Activated CD8-positive, alpha-beta T cell treated with anti-CD3 and anti-CD28 coated beads, Interleukin-2, amount 10 ng/mL, durations not matched to agents 7 days and 5 days (primary cell): ENCODE results near the gene SARDH. TPM values are rescaled to one million over a fixed set of nuclear protein-coding genes. Genes with fewer than 3 reads are reported as not detected.
"Not testable (repeated sequence)": the region's sequence is repeated elsewhere in the genome, so short reads cannot be mapped to it uniquely, and the experiment has no call there.

ENCODE experiments used
- ATAC-seq: fragments of 150-1000 bp; cut with Tn5 transposase; one replicate; pipeline ENCODE4 v1.10.0; 2021; ENCODE audit warnings: moderate library complexity
- CTCF ChIA-PET: fragments of 350-600 bp; sonication (Branson Sonifier 250); formaldehyde crosslinking; loops from one replicate; lab custom pipeline; 2021; ENCODE audit warnings: antibody characterized with exemption; lab: Charles Lee
- POLR2A ChIA-PET: fragments of 350-600 bp; sonication (Branson Sonifier 250); formaldehyde crosslinking; loops from one replicate; lab custom pipeline; 2021; ENCODE audit warnings: antibody characterized with exemption; lab: Charles Lee
- DNase-seq: peaks from one replicate; pipeline ENCODE4 v3.0.0-alpha.2; 2020
- H3K27ac Mint-ChIP-seq: one replicate; pipeline ENCODE4 v1.8.0; 2021; ENCODE audit warnings: mild to moderate bottlenecking, mixed read lengths
- H3K27me3 Mint-ChIP-seq: one replicate; pipeline ENCODE4 v1.8.0; 2021; ENCODE audit warnings: low read depth, mixed read lengths
- H3K36me3 Mint-ChIP-seq: one replicate; pipeline ENCODE4 v1.8.0; 2021; ENCODE audit warnings: low read depth, mixed read lengths
- H3K4me1 Mint-ChIP-seq: one replicate; pipeline ENCODE4 v1.8.0; 2021; ENCODE audit warnings: low read depth, mixed read lengths
- H3K4me3 Mint-ChIP-seq: one replicate; pipeline ENCODE4 v1.8.0; 2021; ENCODE audit warnings: mild to moderate bottlenecking, mixed read lengths
- H3K9me3 Mint-ChIP-seq: one replicate; pipeline ENCODE4 v1.8.0; 2022; ENCODE audit warnings: mixed read lengths; ENCODE audit not compliant: insufficient read depth
- total RNA-seq, 2 experiments: library from RNA; stranded (reverse); gene quantifications; one replicate each; pipeline ENCODE4 v1.2.3, GENCODE V29; 2021

SARDH gene
- total RNA-seq, 2 experiments from 2014 or later, result 3.0 to 3.4 TPM

GRCh38 chr9:133632806-133633680 is 105.1 kb downstream of the SARDH start:
- Mint-ChIP-seq H3K27ac (no peak overlapping the region), H3K9me3 (no peaks in the 10 kb centered on the region), H3K4me1 (no peaks in the 10 kb centered on the region), H3K4me3 (no peak overlapping the region), H3K27me3 (no peaks in the 10 kb centered on the region), H3K36me3 (no peaks in the 10 kb centered on the region)
- DNase-seq, result no peak
- ChIA-PET CTCF (interaction anchor here (1.5 kb wide), 1 partner anchor 94 kb away, joined by 4 read pairs; no protein-coding TSS in a partner anchor), POLR2A (no interaction called here)
- no peak for ATAC-seq

- Mint-ChIP-seq H3K4me1 (no peaks in the 10 kb centered on the region), H3K27ac (no peak overlapping the region), H3K4me3 (no peak overlapping the region), H3K9me3 (peaks cover 3% of the 10 kb centered on the region), H3K27me3 (peaks cover 1% of the 10 kb centered on the region), H3K36me3 (peaks cover 1% of the 10 kb centered on the region)
- POLR2A ChIA-PET, result no interaction called here
- CTCF ChIA-PET, result no interaction called here
- DNase-seq, result no peak
- no peak for ATAC-seq
Measured at GRCh38 chr9:133631111-133631510, 107.0 kb downstream of the SARDH start.

GRCh38 chr9:133629221-133630110 is 108.7 kb downstream of the SARDH start:
- Mint-ChIP-seq H3K4me3 (no peak overlapping the region), H3K4me1 (no peaks in the 10 kb centered on the region), H3K9me3 (peaks cover 9% of the 10 kb centered on the region), H3K27me3 (peaks cover 1% of the 10 kb centered on the region), H3K36me3 (peaks cover 3% of the 10 kb centered on the region), H3K27ac (no peak overlapping the region)
- DNase-seq, result no peak
- no peak for ATAC-seq
- CTCF ChIA-PET, result no interaction called here
- POLR2A ChIA-PET, result no interaction called here

GRCh38 chr9:133628766-133629165 is 109.4 kb downstream of the SARDH start:
- POLR2A ChIA-PET, result no interaction called here
- Mint-ChIP-seq H3K27ac (no peak overlapping the region), H3K36me3 (peaks cover 3% of the 10 kb centered on the region), H3K27me3 (peaks cover 1% of the 10 kb centered on the region), H3K4me1 (no peaks in the 10 kb centered on the region), H3K4me3 (no peak overlapping the region), H3K9me3 (peaks cover 9% of the 10 kb centered on the region)
- DNase-seq, result no peak
- CTCF ChIA-PET, result interaction anchor here (1.0 kb wide), 1 partner anchor 39 kb away, joined by 3 read pairs; no protein-coding TSS in a partner anchor
- no peak for ATAC-seq

GRCh38 chr9:133627341-133627740 is 110.8 kb downstream of the SARDH start:
- Mint-ChIP-seq H3K4me3 (no peak overlapping the region), H3K4me1 (peaks cover 5% of the 10 kb centered on the region), H3K36me3 (peaks cover 3% of the 10 kb centered on the region), H3K9me3 (peaks cover 9% of the 10 kb centered on the region), H3K27me3 (peaks cover 3% of the 10 kb centered on the region), H3K27ac (no peak overlapping the region)
- ChIA-PET CTCF (no interaction called here), POLR2A (no interaction called here)
- DNase-seq (no peak), ATAC-seq (no peak)

GRCh38 chr9:133626008-133626407 is 112.1 kb downstream of the SARDH start:
- ATAC-seq, POLR2A ChIA-PET, H3K9me3 Mint-ChIP-seq, DNase-seq, H3K4me3 Mint-ChIP-seq, H3K27ac Mint-ChIP-seq, CTCF ChIA-PET, H3K36me3 Mint-ChIP-seq, H3K27me3 Mint-ChIP-seq: not testable (repeated sequence)
- H3K4me1 Mint-ChIP-seq, result peaks cover 17% of the 10 kb centered on the region

GRCh38 chr9:133622555-133622954 is 115.6 kb downstream of the SARDH start:
- no peak overlapping the region for H3K27ac Mint-ChIP-seq
- peaks cover 9% of the 10 kb centered on the region for H3K9me3 Mint-ChIP-seq
- peaks cover 9% of the 10 kb centered on the region for H3K36me3 Mint-ChIP-seq
- DNase-seq, result no peak
- H3K4me3 Mint-ChIP-seq, result no peak overlapping the region
- no peak for ATAC-seq
- peaks cover 11% of the 10 kb centered on the region for H3K27me3 Mint-ChIP-seq
- H3K4me1 Mint-ChIP-seq, result peaks cover 35% of the 10 kb centered on the region
- CTCF ChIA-PET, result no interaction called here
- POLR2A ChIA-PET, result no interaction called here

- DNase-seq (no peak), ATAC-seq (no peak)
- peaks cover 14% of the 10 kb centered on the region for H3K27me3 Mint-ChIP-seq
- H3K4me3 Mint-ChIP-seq, result no peak overlapping the region
- H3K36me3 Mint-ChIP-seq, result peaks cover 9% of the 10 kb centered on the region
- CTCF ChIA-PET, result no interaction called here
- peak overlapping the region; percentile 67 for H3K27ac Mint-ChIP-seq
- peaks cover 35% of the 10 kb centered on the region for H3K4me1 Mint-ChIP-seq
- peaks cover 9% of the 10 kb centered on the region for H3K9me3 Mint-ChIP-seq
- POLR2A ChIA-PET, result no interaction called here
Measured at GRCh38 chr9:133621725-133622267, 116.4 kb downstream of the SARDH start.

GRCh38 chr9:133619791-133620190 is 118.4 kb downstream of the SARDH start:
- Mint-ChIP-seq H3K36me3 (peaks cover 6% of the 10 kb centered on the region), H3K27me3 (peaks cover 13% of the 10 kb centered on the region), H3K9me3 (peaks cover 1% of the 10 kb centered on the region), H3K4me3 (peak overlapping the region; percentile 33), H3K4me1 (peaks cover 35% of the 10 kb centered on the region), H3K27ac (no peak overlapping the region)
- CTCF ChIA-PET, result interaction anchor here (1.1 to 1.2 kb wide), 2 partner anchors 123 to 163 kb away, joined by 4 to 5 read pairs; no protein-coding TSS in a partner anchor
- POLR2A ChIA-PET, result no interaction called here
- ATAC-seq (peak; percentile 92), DNase-seq (peak; percentile 80)

- peaks cover 18% of the 10 kb centered on the region for H3K27me3 Mint-ChIP-seq
- ChIA-PET CTCF (interaction anchor here (1.1 to 1.2 kb wide), 2 partner anchors 124 to 164 kb away, joined by 4 to 5 read pairs; no protein-coding TSS in a partner anchor), POLR2A (no interaction called here)
- H3K4me1 Mint-ChIP-seq, result peaks cover 35% of the 10 kb centered on the region
- DNase-seq, result no peak
- H3K36me3 Mint-ChIP-seq, result peaks cover 6% of the 10 kb centered on the region
- H3K27ac Mint-ChIP-seq, result no peak overlapping the region
- H3K4me3 Mint-ChIP-seq, result no peak overlapping the region
- H3K9me3 Mint-ChIP-seq, result no peaks in the 10 kb centered on the region
- no peak for ATAC-seq
Measured at GRCh38 chr9:133618726-133619125, 119.4 kb downstream of the SARDH start.

- DNase-seq (no peak), ATAC-seq (no peak)
- Mint-ChIP-seq H3K9me3 (no peaks in the 10 kb centered on the region), H3K27me3 (peaks cover 20% of the 10 kb centered on the region), H3K4me3 (no peak overlapping the region), H3K27ac (no peak overlapping the region), H3K4me1 (peaks cover 25% of the 10 kb centered on the region), H3K36me3 (peaks cover 2% of the 10 kb centered on the region)
- POLR2A ChIA-PET, result no interaction called here
- CTCF ChIA-PET, result no interaction called here
Measured at GRCh38 chr9:133616643-133617405, 121.3 kb downstream of the SARDH start.
